Measurements from ENCODE around the gene PKDREJ.

Gene PKDREJ

DNA sequence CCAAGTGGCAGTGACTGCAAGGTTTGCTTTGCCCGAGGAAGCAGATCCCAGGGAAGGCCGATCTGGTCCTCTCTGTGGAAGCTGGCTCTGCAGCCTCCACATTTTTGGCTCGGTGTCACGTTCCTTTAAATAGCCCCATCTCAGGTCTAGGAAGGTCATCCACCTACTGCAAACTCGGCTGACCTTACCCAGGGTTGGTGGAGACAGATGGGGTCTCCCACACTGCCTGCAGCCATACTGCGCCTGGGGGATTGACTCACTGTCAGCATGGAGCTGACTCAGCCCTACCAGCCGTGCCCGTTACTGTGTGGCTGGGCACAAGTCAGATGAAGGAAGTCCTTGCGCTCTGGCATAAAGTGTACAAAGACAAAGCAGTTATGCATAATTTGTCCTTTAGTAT is 29.9 kb downstream of the PKDREJ start:
- DNase-seq: peak; percentile 53

- no peak for DNase-seq
Measured at GRCh38 chr22:46230262-46230901, 32.8 kb downstream of the PKDREJ start.

GRCh38 chr22:46229701-46230100 is 33.4 kb downstream of the PKDREJ start:
- no peak for DNase-seq

- DNase-seq: no peak
Measured at GRCh38 chr22:46226577-46226976, 36.6 kb downstream of the PKDREJ start.

GRCh38 chr22:46225631-46226030 is 37.5 kb downstream of the PKDREJ start:
- no peak for DNase-seq

DNA sequence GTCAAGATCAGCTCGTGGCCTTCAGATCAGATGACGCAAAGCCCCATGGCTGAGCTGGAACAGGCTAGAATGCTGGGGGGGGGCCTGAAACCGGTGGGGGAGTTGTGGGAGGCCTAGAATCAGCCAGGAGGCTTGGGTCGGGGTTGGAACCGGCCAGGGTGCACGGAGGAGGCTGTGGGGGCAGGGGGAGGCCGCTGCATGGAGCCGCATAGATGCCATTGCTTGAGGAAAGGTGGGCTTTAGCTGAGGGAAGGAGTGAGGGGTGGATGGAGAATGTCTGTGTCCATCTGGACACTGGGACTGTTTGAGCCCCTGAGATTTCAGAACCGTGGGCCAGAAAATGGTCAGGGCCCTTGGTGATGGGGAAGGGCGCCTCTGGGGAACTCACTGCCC is 38.2 kb downstream of the PKDREJ start:
- no peak for DNase-seq

GRCh38 chr22:46224044-46224897 is 38.9 kb downstream of the PKDREJ start:
- no peak for DNase-seq

DNA sequence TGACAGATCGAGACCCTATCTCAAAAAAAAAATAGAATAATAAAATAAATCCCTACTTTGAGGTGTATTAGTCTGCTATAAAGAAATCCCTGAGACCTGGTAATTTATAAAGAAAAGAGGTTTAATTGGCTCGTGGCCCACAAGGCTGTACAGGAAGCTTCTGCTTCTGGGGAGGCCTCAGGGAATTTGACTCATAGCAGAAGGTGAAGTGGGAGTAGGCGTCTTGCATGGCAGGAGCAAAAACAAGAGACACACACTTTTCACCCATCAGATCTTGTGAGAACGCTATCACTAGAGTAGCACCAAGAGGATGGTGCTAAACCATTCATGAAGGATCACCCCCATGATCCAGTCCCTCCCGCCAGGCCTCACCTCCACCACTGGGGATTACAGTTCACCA is 42.2 kb downstream of the PKDREJ start:
- DNase-seq: no peak

GRCh38 chr22:46219636-46220035 is 43.5 kb downstream of the PKDREJ start:
- DNase-seq: no peak

DNA sequence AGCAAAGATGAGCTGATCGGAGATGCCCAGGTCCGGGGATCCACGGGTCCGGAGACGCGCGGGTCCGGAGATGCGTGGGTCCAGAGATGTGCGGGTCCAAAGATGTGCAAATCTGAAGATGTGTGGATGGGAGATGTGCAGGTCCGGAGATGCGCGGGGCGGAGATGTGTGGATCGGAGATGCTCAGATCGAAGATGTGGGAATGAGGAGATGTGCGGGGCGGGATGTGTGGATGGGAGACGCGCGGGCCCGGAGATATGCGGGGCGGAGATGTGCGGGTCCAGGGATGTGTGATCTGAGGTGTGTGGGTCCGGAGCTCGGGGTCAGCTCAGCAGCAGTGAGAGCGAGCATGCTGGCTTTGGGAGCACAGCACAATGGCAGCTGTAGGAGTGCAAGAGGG is 48.5 kb downstream of the PKDREJ start:
- no peak for DNase-seq

DNA sequence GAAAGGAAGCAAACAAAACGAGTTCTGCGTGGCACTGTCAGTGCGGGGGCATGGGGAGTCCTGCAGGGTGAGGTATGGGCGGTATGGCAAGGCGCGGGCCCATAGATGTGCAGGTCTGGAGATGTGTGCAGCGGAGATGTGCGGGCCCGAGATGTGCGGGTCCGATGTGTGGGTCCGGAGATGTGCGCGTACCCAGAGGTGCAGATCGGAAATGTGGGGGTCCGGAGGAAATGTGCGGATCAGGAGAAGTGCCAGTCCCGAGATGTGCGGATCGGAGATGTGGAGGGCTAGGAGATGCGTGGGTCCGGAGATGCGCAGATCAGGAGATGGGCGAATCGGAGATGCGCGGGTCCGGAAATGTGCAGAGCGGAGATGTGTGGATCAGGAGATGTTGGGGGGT is 49.0 kb downstream of the PKDREJ start:
- DNase-seq: no peak

- DNase-seq: no peak
Measured at GRCh38 chr22:46213052-46213451, 50.1 kb downstream of the PKDREJ start.

- no peak for DNase-seq
Measured at GRCh38 chr22:46212195-46212594, 50.9 kb downstream of the PKDREJ start.

DNA sequence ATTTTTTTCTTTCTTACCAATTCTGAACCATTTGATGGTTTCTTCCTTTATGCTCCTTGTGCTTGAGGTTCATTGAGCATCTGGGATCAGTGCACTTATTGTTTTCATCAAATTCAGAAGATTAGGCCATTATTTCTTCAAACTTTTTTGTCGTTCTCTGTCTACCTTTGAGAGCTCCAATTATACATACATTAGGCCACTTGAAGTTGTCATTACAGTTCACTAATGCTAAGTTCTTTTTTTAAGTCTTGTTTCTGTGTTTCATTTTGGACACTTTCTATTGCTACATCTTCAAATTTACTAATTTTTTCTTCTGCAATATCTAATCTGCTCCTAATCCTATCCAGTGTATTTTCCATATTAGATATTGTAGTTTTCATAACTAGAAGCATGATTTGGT is 53.9 kb downstream of the PKDREJ start:
- DNase-seq: no peak
